CD14-positive monocyte (primary cell): Measurements from ENCODE around the gene COL26A1. TPM values are rescaled to one million over a fixed set of nuclear protein-coding genes. Genes with fewer than 3 reads are reported as not detected.
A peak's percentile ranks its signal among the peaks of the same experiment; 100 is the strongest.

Experiments
- DNase-seq, 3 donors: peaks; one replicate each; pipeline ENCODE4 v3.0.0-alpha.2; 2011 to 2022
- H2AFZ ChIP-seq: 2 replicates; pipeline ENCODE4 v1.6.0; 2012; ENCODE audit warnings: mild to moderate bottlenecking, low read depth, low read length, inconsistent platforms; ENCODE audit not compliant: insufficient read depth, poor library complexity, severe bottlenecking
- H3K27ac ChIP-seq, 2 donors: 1 replicate in 1 of 2; 2 replicates in 1 of 2; pipeline ENCODE4 v1.5.1; 2012 to 2013; ENCODE audit warnings: low read length in 2 of 2, control low read depth in 1 of 2, inconsistent platforms in 1 of 2, low read depth in 1 of 2, mild to moderate bottlenecking in 1 of 2
- H3K27me3 ChIP-seq, 2 donors: one replicate each; pipeline versions ENCODE4 v1.6.0 to v1.6.1; 2011 to 2013; ENCODE audit warnings: low read length in 2 of 2; ENCODE audit not compliant: control insufficient read depth in 2 of 2, insufficient read depth in 2 of 2
- H3K36me3 ChIP-seq, 2 donors: replicated peaks in 1 of 2; 1 replicate in 1 of 2; 2 replicates in 1 of 2; pipeline versions ENCODE4 v1.5.1 to v1.6.1; 2012 to 2013; ENCODE audit warnings: low read length in 2 of 2, control low read depth in 1 of 2, inconsistent platforms in 1 of 2, mild to moderate bottlenecking in 1 of 2; ENCODE audit not compliant: insufficient read depth in 2 of 2, control insufficient read depth in 1 of 2
- H3K4me1 ChIP-seq, 2 donors: 1 replicate in 1 of 2; 2 replicates in 1 of 2; pipeline versions ENCODE4 v1.5.1 to v1.6.1; 2012 to 2013; ENCODE audit warnings: low read length in 2 of 2, control low read depth in 1 of 2, inconsistent platforms in 1 of 2, mild to moderate bottlenecking in 1 of 2, moderate library complexity in 1 of 2; ENCODE audit not compliant: insufficient read depth in 2 of 2, control insufficient read depth in 1 of 2
- H3K4me2 ChIP-seq: replicated peaks from 2 replicates; pipeline ENCODE3; 2012; ENCODE audit warnings: low read length, moderate library complexity, mild to moderate bottlenecking; ENCODE audit not compliant: poor library complexity, severe bottlenecking; ENCODE audit errors: extremely low read depth
- H3K4me3 ChIP-seq, 3 experiments: fragments of 200-600 bp in 1 of 3; sonication (generic) in 1 of 3; replicated peaks in 1 of 3; 1 replicate in 2 of 3; 2 replicates in 1 of 3; pipeline ENCODE4 v1.5.1; 2011 to 2013; ENCODE audit warnings: low read length in 3 of 3, mild to moderate bottlenecking in 3 of 3, control low read depth in 2 of 3, low read depth in 2 of 3, inconsistent platforms in 1 of 3, moderate library complexity in 1 of 3
- H3K79me2 ChIP-seq: 2 replicates; pipeline ENCODE4 v1.6.0; 2012; ENCODE audit warnings: mild to moderate bottlenecking, control low read depth, inconsistent platforms, low read length, moderate library complexity; ENCODE audit not compliant: insufficient read depth
- H3K9ac ChIP-seq: 2 replicates; pipeline ENCODE4 v1.6.0; 2017; ENCODE audit warnings: low read length, mild to moderate bottlenecking; ENCODE audit not compliant: insufficient read depth, poor library complexity, severe bottlenecking
- H3K9me3 ChIP-seq, 2 donors: replicated peaks in 1 of 2; 1 replicate in 1 of 2; 2 replicates in 1 of 2; pipeline versions ENCODE4 v1.5.1 to v1.6.1; 2012 to 2013; ENCODE audit warnings: low read length in 2 of 2, control low read depth in 1 of 2; ENCODE audit not compliant: control insufficient read depth in 1 of 2, insufficient read depth in 1 of 2
- H4K20me1 ChIP-seq: 2 replicates; pipeline ENCODE4 v1.6.0; 2012; ENCODE audit warnings: mild to moderate bottlenecking, low read length, control low read depth, moderate library complexity; ENCODE audit not compliant: insufficient read depth
- H3K27ac Mint-ChIP-seq, 7 donors: one replicate each; pipeline ENCODE4 v1.8.0; 2020; ENCODE audit warnings: mild to moderate bottlenecking in 7 of 7, mixed read lengths in 7 of 7, moderate library complexity in 6 of 7, inconsistent platforms in 2 of 7
- H3K27me3 Mint-ChIP-seq, 3 donors: one replicate each; pipeline ENCODE4 v1.8.0; 2021 to 2022; ENCODE audit warnings: low read depth in 3 of 3, mild to moderate bottlenecking in 3 of 3, mixed read lengths in 3 of 3, moderate library complexity in 3 of 3, inconsistent platforms in 1 of 3
- H3K36me3 Mint-ChIP-seq, 2 donors: one replicate each; pipeline ENCODE4 v1.8.0; 2020; ENCODE audit warnings: mixed read lengths in 2 of 2, inconsistent platforms in 1 of 2, mild to moderate bottlenecking in 1 of 2
- H3K4me1 Mint-ChIP-seq: one replicate; pipeline ENCODE4 v1.8.0; 2020; ENCODE audit warnings: mild to moderate bottlenecking, mixed read lengths
- H3K4me3 Mint-ChIP-seq, 2 donors: one replicate each; pipeline ENCODE4 v1.8.0; 2020; ENCODE audit warnings: mild to moderate bottlenecking in 2 of 2, mixed read lengths in 2 of 2, moderate library complexity in 1 of 2
- H3K9me3 Mint-ChIP-seq, 7 donors: one replicate each; pipeline ENCODE4 v1.8.0; 2020 to 2022; ENCODE audit warnings: mixed read lengths in 7 of 7, mild to moderate bottlenecking in 6 of 7, moderate library complexity in 6 of 7, inconsistent platforms in 2 of 7
- WGBS: methylation state at CpG from one replicate; pipeline ENCODE4 v1.1.5; 2013; ENCODE audit warnings: missing lambda C conversion rate; ENCODE audit not compliant: insufficient coverage; 5-methylcytosine and 5-hydroxymethylcytosine counted together
- intact Hi-C, 2 donors: fragments of 100-400 bp; cut with micrococcal nuclease; formaldehyde crosslinking; loops; one replicate each; pipeline versions ENCODE4 v1.15.0 to v1.15.1; 2023
- polyA plus RNA-seq, 3 donors: library from polyadenylated mRNA; depleted of rRNA in 1 of 3; unstranded in 2 of 3; stranded (reverse) in 1 of 3; fragments of 300-500 nt in 2 of 3; fragments of >200 nt in 1 of 3; fragmentation: Illumina TruSeq in 2 of 3; gene quantifications; 1 replicate in 2 of 3; 2 replicates in 1 of 3; pipeline ENCODE4 v1.2.3, GENCODE V29; 2012 to 2021
- TF ChIP-seq, protein P1 (sequence below): fragments of 200-600 bp; IDR thresholded peaks from one replicate; pipeline ENCODE4 v1.8.0; 2022; ENCODE audit warnings: antibody characterized with exemption, mild to moderate bottlenecking

The COL26A1 gene
- polyA plus RNA-seq, 3 donors = not detected

DNA sequence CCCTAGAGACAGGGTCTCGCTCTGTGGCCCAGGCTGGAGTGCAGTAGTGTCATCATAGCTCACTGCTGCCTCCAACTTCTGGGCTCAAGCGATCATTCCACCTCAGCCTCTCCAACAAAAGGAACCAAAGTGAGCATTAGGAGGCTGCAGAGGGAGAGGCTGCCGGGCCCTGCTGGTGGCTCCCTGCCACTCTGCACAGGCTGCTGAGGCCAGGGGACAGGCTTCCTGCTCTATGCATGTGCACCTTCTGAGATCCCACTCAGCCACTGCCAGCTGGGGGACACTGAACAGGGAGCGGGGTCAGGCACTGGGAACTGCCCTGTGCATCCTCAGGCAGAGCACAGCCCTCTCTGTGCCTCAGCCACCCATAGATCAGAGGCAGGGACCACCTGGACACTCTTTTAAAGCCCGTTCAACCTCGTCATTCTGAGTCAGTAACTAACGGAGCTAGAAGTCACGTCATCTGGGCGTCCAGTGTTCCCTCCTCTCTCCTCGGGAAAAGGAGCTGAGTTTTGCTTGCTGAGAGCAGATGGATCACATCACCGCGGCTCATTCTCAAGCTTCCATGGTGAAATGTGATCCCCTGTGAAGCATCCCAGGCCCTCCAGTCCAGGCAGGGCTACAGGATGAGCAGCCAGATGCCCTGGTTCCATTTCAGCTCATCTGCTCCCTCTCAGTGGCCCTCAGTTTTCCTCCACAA, 156.8 kb downstream of the COL26A1 start:
- no peak for DNase-seq
- Histone ChIP-seq H3K4me2 (no peak overlapping the region), H4K20me1 (no peaks in the 10 kb centered on the region), H2AFZ (no peak overlapping the region), H3K27ac (no peak overlapping the region), H3K9me3 (peaks cover 0 to 11% of the 10 kb centered on the region in 2 donors), H3K79me2 (no peaks in the 10 kb centered on the region), H3K9ac (no peak overlapping the region), H3K27me3 (peaks cover 0 to 4% of the 10 kb centered on the region in 2 donors), H3K36me3 (no peaks in the 10 kb centered on the region), H3K4me1 (no peaks in the 10 kb centered on the region), H3K4me3 (no peak overlapping the region)
- 93% methylated on average over 10 of the region's 12 CpGs for WGBS
- TF ChIP-seq, protein P1, sequence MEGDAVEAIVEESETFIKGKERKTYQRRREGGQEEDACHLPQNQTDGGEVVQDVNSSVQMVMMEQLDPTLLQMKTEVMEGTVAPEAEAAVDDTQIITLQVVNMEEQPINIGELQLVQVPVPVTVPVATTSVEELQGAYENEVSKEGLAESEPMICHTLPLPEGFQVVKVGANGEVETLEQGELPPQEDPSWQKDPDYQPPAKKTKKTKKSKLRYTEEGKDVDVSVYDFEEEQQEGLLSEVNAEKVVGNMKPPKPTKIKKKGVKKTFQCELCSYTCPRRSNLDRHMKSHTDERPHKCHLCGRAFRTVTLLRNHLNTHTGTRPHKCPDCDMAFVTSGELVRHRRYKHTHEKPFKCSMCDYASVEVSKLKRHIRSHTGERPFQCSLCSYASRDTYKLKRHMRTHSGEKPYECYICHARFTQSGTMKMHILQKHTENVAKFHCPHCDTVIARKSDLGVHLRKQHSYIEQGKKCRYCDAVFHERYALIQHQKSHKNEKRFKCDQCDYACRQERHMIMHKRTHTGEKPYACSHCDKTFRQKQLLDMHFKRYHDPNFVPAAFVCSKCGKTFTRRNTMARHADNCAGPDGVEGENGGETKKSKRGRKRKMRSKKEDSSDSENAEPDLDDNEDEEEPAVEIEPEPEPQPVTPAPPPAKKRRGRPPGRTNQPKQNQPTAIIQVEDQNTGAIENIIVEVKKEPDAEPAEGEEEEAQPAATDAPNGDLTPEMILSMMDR = no peak
- no peaks in the 10 kb centered on the region for H3K4me1 Mint-ChIP-seq
- no peak overlapping the region for H3K27ac Mint-ChIP-seq
- intact Hi-C loops = no loop called here
- H3K27me3 Mint-ChIP-seq = peaks cover 2 to 18% (median 10%) of the 10 kb centered on the region in 3 donors
- H3K9me3 Mint-ChIP-seq = peaks cover 7 to 14% (median 10%) of the 10 kb centered on the region in 7 donors
- no peak overlapping the region for H3K4me3 Mint-ChIP-seq
- H3K36me3 Mint-ChIP-seq = no peaks in the 10 kb centered on the region

DNA sequence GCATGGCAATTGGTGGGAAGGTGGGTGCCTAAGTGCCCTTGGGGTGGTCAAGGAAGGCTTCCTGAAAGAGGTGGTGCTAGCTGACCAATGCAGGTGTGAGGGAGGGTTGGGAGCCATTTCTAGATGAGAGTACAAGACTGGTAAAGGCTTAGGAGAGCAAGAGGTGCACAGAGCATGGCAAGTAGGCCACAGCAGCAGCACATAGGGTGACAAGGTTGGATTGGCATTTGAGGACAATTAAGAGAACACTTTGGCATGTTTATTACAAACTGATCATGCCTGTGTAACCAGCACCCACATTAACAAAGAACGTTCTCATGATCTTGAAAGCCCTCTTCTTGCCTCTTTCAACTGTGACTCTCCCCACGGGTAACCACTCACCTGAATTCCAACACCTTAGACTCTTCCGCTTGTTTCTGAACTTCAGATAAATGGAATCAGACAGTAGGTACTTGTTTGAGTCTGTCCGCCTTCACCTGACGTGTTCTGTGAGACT, 158.8 kb downstream of the COL26A1 start:
- H2AFZ ChIP-seq = no peak overlapping the region
- H3K9me3 Mint-ChIP-seq = peaks cover 7 to 14% (median 10%) of the 10 kb centered on the region in 7 donors
- H4K20me1 ChIP-seq = no peaks in the 10 kb centered on the region
- no peak overlapping the region for H3K4me3 Mint-ChIP-seq
- H3K36me3 ChIP-seq = no peaks in the 10 kb centered on the region
- no peaks in the 10 kb centered on the region for H3K27me3 ChIP-seq
- H3K27ac Mint-ChIP-seq = peak overlapping the region in 1 of 7 donors; percentile 24
- H3K9me3 ChIP-seq = peaks cover 0 to 11% of the 10 kb centered on the region in 2 donors
- no peaks in the 10 kb centered on the region for H3K79me2 ChIP-seq
- no peaks in the 10 kb centered on the region for H3K4me1 Mint-ChIP-seq
- 100% methylated on average over 3 of the region's 5 CpGs for WGBS
- intact Hi-C loops = no loop called here
- H3K27ac ChIP-seq = no peak overlapping the region
- TF ChIP-seq, protein P1 = no peak
- no peak overlapping the region for H3K9ac ChIP-seq
- no peaks in the 10 kb centered on the region for H3K36me3 Mint-ChIP-seq
- H3K4me2 ChIP-seq = no peak overlapping the region
- peaks cover 6 to 18% (median 8%) of the 10 kb centered on the region in 3 donors for H3K27me3 Mint-ChIP-seq
- H3K4me1 ChIP-seq = no peaks in the 10 kb centered on the region
- H3K4me3 ChIP-seq = no peak overlapping the region
- no peak for DNase-seq
